Neural cell (in vitro differentiated cells): Measurements from ENCODE around the gene DCK.

Experiments used
- EP300 ChIP-seq: fragments of 450-650 bp; conservative IDR thresholded peaks from 2 replicates; pipeline ENCODE4 v1.6.1; 2014; ENCODE audit warnings: antibody characterized with exemption, mild to moderate bottlenecking, moderate library complexity; ENCODE audit not compliant: poor library complexity, severe bottlenecking
- EZH2 ChIP-seq: fragments of 200-600, 300-800 bp; shearing (Covaris generic), sonication (generic); IDR thresholded peaks from 2 replicates; pipeline ENCODE4 v1.6.1; 2014; ENCODE audit warnings: antibody characterized with exemption, low read length, borderline replicate concordance, mild to moderate bottlenecking; ENCODE audit not compliant: insufficient read depth, poor library complexity, severe bottlenecking
- POLR2AphosphoS5 ChIP-seq: IDR thresholded peaks from 2 replicates; pipeline ENCODE4 v1.6.1; 2012
- RAD21 ChIP-seq: fragments of 450-650 bp; conservative IDR thresholded peaks from 2 replicates; pipeline ENCODE4 v1.6.1; 2014; ENCODE audit warnings: antibody characterized with exemption, mild to moderate bottlenecking, moderate library complexity
- TAF1 ChIP-seq: IDR thresholded peaks from 2 replicates; pipeline ENCODE4 v1.6.1; 2012; ENCODE audit warnings: low read depth
- TF ChIP-seq, protein P1 (sequence below): fragments of 450-650 bp; IDR thresholded peaks from 2 replicates; pipeline ENCODE4 v1.5.1; 2014; ENCODE audit warnings: antibody characterized with exemption, mild to moderate bottlenecking, moderate library complexity; ENCODE audit not compliant: poor library complexity, severe bottlenecking

DNA sequence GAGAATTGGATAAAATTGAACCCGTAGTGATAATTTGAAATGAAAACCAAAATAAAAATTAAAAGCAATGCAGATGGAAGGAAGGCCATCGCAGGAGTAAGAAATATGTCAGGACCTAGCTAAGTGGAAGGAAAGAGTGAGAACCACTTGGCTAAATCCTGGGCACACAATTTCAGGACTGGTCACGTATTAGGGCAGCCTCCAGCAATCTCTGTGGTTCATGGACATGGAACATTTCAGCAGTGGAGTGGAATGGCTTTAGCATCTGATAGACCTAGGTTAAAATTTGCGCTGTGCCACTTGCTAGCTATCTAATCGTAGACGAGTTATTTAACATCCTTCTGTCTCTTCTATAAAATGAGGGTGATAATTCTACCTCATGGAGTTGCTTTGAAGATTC is 71.1 kb downstream of the DCK start:
- TF ChIP-seq, protein P1, sequence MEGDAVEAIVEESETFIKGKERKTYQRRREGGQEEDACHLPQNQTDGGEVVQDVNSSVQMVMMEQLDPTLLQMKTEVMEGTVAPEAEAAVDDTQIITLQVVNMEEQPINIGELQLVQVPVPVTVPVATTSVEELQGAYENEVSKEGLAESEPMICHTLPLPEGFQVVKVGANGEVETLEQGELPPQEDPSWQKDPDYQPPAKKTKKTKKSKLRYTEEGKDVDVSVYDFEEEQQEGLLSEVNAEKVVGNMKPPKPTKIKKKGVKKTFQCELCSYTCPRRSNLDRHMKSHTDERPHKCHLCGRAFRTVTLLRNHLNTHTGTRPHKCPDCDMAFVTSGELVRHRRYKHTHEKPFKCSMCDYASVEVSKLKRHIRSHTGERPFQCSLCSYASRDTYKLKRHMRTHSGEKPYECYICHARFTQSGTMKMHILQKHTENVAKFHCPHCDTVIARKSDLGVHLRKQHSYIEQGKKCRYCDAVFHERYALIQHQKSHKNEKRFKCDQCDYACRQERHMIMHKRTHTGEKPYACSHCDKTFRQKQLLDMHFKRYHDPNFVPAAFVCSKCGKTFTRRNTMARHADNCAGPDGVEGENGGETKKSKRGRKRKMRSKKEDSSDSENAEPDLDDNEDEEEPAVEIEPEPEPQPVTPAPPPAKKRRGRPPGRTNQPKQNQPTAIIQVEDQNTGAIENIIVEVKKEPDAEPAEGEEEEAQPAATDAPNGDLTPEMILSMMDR: no peak
- TF ChIP-seq EP300 (no peak), RAD21 (no peak), TAF1 (no peak), EZH2 (no peak), POLR2AphosphoS5 (no peak)
